NB4 (cell line): ENCODE data around the gene C22orf31.

Source experiments
- POLR2A ChIP-seq: IDR thresholded peaks from 2 replicates; pipeline ENCODE4 v1.6.1; 2011; ENCODE audit warnings: mild to moderate bottlenecking; ENCODE audit not compliant: insufficient read length; ENCODE audit errors: extremely low read depth
- TF ChIP-seq, protein P1 (sequence below): IDR thresholded peaks from one replicate; pipeline ENCODE4 v1.5.1; 2012; ENCODE audit warnings: low read depth, low read length

DNA sequence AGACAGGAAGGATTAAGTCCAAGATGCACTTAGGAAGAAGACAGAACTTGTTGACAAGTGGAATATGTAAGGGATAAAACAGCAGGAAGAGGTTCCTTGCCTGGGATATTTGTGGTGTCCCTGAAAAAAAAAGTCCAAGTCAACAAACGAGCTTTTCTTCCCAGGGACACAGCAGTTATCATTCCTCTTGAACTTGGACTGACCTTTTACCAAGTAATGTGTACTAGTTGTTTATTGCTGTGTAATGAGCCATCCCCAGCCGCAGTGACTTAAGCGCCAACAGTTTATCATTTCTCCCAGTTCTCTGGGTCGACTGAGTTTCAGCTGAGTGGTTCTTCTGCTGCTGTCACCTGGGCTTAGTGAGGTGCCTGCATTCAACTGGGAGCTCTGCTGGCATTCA lies 48.2 kb upstream of the C22orf31 start:
- TF ChIP-seq, protein P1, sequence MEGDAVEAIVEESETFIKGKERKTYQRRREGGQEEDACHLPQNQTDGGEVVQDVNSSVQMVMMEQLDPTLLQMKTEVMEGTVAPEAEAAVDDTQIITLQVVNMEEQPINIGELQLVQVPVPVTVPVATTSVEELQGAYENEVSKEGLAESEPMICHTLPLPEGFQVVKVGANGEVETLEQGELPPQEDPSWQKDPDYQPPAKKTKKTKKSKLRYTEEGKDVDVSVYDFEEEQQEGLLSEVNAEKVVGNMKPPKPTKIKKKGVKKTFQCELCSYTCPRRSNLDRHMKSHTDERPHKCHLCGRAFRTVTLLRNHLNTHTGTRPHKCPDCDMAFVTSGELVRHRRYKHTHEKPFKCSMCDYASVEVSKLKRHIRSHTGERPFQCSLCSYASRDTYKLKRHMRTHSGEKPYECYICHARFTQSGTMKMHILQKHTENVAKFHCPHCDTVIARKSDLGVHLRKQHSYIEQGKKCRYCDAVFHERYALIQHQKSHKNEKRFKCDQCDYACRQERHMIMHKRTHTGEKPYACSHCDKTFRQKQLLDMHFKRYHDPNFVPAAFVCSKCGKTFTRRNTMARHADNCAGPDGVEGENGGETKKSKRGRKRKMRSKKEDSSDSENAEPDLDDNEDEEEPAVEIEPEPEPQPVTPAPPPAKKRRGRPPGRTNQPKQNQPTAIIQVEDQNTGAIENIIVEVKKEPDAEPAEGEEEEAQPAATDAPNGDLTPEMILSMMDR = no peak
- no peak for TF ChIP-seq POLR2A
